GM12865 (cell line): ENCODE results near the gene FBXO9.

ENCODE experiments used
- DNase-seq: peaks from one replicate; pipeline ENCODE4 v3.0.0; 2010; ENCODE audit warnings: low read depth
- H3K4me3 ChIP-seq: 2 replicates; pipeline ENCODE4 v1.5.1; 2011; ENCODE audit warnings: mild to moderate bottlenecking, low read depth, low read length, control low read depth
- TF ChIP-seq, protein P1 (sequence below): IDR thresholded peaks from 2 replicates; pipeline ENCODE4 v1.5.1; 2011; ENCODE audit warnings: low read length, control low read depth, low read depth, inconsistent platforms; ENCODE audit not compliant: insufficient read depth; ENCODE audit errors: missing control alignments

Gene FBXO9

GRCh38 chr6:53142810-53143209 is 77.6 kb downstream of the FBXO9 start:
- H3K4me3 ChIP-seq: no peak overlapping the region
- TF ChIP-seq, protein P1, sequence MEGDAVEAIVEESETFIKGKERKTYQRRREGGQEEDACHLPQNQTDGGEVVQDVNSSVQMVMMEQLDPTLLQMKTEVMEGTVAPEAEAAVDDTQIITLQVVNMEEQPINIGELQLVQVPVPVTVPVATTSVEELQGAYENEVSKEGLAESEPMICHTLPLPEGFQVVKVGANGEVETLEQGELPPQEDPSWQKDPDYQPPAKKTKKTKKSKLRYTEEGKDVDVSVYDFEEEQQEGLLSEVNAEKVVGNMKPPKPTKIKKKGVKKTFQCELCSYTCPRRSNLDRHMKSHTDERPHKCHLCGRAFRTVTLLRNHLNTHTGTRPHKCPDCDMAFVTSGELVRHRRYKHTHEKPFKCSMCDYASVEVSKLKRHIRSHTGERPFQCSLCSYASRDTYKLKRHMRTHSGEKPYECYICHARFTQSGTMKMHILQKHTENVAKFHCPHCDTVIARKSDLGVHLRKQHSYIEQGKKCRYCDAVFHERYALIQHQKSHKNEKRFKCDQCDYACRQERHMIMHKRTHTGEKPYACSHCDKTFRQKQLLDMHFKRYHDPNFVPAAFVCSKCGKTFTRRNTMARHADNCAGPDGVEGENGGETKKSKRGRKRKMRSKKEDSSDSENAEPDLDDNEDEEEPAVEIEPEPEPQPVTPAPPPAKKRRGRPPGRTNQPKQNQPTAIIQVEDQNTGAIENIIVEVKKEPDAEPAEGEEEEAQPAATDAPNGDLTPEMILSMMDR: no peak
- no peak for DNase-seq

- no peak for DNase-seq
- no peak overlapping the region for H3K4me3 ChIP-seq
- TF ChIP-seq, protein P1: no peak
Measured at GRCh38 chr6:53143710-53144109, 78.5 kb downstream of the FBXO9 start.

GRCh38 chr6:53144802-53145201 is 79.6 kb downstream of the FBXO9 start:
- no peak for DNase-seq
- TF ChIP-seq, protein P1: no peak
- no peak overlapping the region for H3K4me3 ChIP-seq

- TF ChIP-seq, protein P1: no peak
- no peak for DNase-seq
Measured at GRCh38 chr6:53148684-53149083, 83.5 kb downstream of the FBXO9 start, which contains the start of gene GCM1. TSS of gene GCM1 (minus strand) at chr6:53148841. CDS start at chr6:53145632, 3,209 bp downstream.

More at GRCh38 chr6:53148684-53149083, 83.5 kb downstream of the FBXO9 start, which contains the start of gene GCM1:
- H3K4me3 ChIP-seq: no peak within 1 kb of the TSS
